RWPE1 (cell line): ENCODE data around the gene CFAP221.

ENCODE experiments used
- CTCF ChIA-PET: fragments of 350-600 bp; sonication (Branson Sonifier 250); formaldehyde crosslinking; extraction: SDS; loops from one replicate; lab custom pipeline; 2021; lab: Yijun Ruan, JAX
- POLR2A ChIA-PET: fragments of 400-600 bp; formaldehyde crosslinking; extraction: SDS; loops from one replicate; lab custom pipeline; 2020; ENCODE audit warnings: antibody characterized with exemption; ENCODE audit not compliant: low non-redundant PET; lab: Yijun Ruan, JAX
- DNase-seq: peaks from one replicate; pipeline ENCODE4 v3.0.0; 2012; ENCODE audit warnings: low spot score
- H3K27ac ChIP-seq: fragments of 450-650 bp; 2 replicates; pipeline ENCODE4 v1.5.1; 2017
- TF ChIP-seq, protein P1 (sequence below): fragments of 450-650 bp; conservative IDR thresholded peaks from 2 replicates; pipeline ENCODE4 v1.5.1; 2017; ENCODE audit warnings: low read depth, mild to moderate bottlenecking

CFAP221 gene

DNA sequence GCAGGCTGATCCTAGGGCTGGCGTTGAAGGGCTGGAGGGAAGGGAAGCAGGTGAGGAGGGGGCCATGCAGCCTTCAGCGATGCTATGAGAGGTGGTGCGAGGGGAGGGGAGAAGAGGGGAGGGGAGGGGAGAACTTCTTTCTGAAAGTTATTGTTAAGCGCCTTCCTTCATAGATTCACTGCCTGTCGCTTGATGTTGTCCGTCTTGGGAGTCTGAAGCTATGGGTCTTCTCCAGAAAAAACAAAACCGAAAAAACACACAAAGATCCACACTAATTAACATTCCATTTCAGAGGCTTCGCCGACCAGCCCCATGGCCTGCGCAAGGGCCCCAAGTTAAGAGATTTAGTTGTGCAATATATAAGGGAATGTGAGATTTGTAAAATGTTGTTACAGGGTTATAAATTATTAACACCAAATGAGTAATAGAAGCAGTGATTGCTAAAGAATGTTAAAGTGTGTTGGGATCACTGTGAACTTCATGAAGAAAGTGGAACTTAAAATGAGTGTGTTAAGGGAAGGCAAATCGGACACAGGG, 758 bp downstream of the CFAP221 start:
- DNase-seq: no peak
- H3K27ac ChIP-seq: no peak overlapping the region
- ChIA-PET POLR2A (no interaction called here), CTCF (no interaction called here)
- TF ChIP-seq, protein P1, sequence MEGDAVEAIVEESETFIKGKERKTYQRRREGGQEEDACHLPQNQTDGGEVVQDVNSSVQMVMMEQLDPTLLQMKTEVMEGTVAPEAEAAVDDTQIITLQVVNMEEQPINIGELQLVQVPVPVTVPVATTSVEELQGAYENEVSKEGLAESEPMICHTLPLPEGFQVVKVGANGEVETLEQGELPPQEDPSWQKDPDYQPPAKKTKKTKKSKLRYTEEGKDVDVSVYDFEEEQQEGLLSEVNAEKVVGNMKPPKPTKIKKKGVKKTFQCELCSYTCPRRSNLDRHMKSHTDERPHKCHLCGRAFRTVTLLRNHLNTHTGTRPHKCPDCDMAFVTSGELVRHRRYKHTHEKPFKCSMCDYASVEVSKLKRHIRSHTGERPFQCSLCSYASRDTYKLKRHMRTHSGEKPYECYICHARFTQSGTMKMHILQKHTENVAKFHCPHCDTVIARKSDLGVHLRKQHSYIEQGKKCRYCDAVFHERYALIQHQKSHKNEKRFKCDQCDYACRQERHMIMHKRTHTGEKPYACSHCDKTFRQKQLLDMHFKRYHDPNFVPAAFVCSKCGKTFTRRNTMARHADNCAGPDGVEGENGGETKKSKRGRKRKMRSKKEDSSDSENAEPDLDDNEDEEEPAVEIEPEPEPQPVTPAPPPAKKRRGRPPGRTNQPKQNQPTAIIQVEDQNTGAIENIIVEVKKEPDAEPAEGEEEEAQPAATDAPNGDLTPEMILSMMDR: no peak

DNA sequence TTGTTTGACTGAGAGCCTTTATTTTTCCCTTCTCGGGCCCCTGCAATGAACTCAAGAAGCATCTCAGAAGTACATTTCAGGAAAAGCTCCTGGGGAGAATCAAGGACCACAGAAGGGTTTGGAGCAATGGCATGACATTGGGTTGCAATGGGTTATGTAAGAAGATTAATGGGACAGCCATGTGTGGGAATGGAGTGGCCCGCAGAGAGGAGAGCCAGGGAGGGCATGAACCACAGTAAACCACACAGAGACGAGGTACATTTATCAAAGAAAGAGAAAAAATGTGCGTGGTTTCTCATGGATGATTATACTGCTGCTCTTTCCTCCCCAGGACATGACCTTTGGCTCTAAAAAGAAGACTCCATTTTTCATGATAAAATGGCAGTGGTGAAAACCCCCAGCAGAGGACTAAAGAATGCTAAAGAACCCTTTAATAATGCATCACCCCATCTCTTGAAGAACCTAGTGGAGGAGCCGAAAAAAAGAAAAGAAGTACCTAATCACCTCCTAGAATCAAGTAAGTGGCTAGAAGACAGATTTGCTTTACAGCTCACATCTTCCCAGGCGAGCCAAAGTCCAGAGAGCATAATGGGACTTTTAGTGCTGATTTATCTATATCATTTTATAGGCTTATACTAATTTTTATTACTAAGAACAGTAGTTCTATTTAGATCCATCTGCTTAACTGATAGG, 1.7 kb downstream of the CFAP221 start:
- ChIA-PET POLR2A (no interaction called here), CTCF (no interaction called here)
- no peak for DNase-seq
- H3K27ac ChIP-seq: no peak overlapping the region
- TF ChIP-seq, protein P1: no peak

DNA sequence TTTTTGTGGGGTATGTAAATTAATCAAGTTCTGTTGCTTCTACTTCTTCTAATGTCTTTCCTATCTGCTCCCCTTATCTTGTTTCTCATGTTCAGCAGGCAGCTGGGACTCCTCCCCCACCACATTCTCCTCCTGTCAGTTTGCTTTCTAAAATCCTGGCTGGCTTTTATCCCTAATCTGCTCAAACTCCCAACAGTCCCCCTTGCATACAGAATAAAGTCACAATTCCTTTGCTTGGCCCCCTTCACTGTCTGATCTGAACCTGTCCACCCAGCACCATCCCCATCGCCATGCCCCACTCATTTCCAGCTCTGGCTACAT, 2.2 kb downstream of the CFAP221 start:
- DNase-seq: no peak
- TF ChIP-seq, protein P1: no peak
- H3K27ac ChIP-seq: no peak overlapping the region
- ChIA-PET CTCF (no interaction called here), POLR2A (no interaction called here)

DNA sequence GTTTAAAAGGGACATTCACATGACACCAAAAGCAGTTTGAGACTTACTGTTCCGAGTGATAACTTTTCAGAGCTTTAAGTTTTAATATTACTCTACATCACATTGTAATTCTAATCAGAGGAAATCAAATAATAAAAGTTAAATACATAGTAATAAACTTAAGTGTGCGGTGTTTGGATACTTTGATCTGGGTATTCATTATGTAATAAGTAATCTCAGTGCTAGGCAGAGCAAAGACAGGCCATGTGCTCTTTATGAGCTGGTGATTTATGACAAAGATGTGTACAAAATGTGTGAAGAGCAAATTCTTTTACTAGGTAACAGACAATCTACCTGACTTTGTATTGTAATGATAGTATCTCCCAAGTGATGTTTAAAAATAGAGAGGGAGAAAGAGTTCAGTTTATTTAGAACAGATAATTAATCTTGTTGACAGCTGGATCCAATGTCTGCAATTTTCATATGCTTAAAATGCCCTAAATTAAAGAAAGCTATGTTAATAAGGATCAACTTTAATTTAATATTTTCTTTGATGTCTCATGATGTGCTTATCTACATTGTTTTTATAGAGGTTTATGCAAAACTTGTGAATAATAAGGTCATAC, 4.4 kb downstream of the CFAP221 start:
- POLR2A ChIA-PET: no interaction called here
- TF ChIP-seq, protein P1: no peak
- CTCF ChIA-PET: no interaction called here
- H3K27ac ChIP-seq: no peak overlapping the region
- DNase-seq: no peak

DNA sequence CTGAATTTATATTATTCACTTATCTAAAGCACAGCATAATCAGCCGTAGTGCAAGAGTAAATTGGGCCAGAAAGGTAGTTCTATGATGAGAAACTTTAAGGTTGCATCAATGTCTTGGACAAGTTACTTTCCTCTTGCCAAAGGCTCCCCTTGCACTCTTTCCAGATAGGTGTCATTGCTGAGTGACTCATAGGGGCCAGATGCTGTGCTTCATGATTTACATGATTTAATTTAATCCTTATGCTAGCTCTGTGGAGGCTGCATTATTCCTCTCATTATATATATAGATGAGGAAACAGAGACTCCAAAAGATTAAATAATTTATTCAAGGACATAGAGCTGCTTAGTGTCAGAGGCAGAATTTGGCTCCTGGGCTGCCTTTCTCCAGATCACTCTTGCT, 5.0 kb downstream of the CFAP221 start:
- TF ChIP-seq, protein P1: no peak
- ChIA-PET CTCF (interaction anchor here (0.7 kb wide), 1 partner anchor 142 kb away, joined by 4 read pairs; no protein-coding TSS in a partner anchor), POLR2A (no interaction called here)
- peak; percentile 25 for DNase-seq
- no peak overlapping the region for H3K27ac ChIP-seq

DNA sequence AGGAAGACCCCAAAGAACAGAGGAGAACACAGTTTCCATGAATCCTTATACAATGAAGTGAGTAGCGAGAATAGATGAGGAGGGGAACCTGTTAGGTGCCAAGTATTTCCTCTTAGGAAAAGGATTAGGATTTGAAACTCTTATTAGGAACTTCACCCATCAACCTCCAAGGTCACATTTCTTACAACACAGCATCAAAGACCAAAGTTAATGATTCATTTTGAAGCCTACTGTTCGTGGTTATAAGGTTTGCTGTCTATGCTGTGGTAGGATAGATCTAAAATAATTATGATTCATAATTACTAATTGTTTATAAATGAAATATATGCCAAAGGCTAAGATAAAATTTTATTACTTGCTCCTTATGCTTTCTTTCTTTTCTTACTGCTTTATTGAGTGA, 6.1 kb downstream of the CFAP221 start:
- CTCF ChIA-PET: no interaction called here
- POLR2A ChIA-PET: no interaction called here
- TF ChIP-seq, protein P1: no peak

More for the DNA sequence above, 6.1 kb downstream of the CFAP221 start:
- H3K27ac ChIP-seq: no peak overlapping the region
- no peak for DNase-seq
